Measurements from ENCODE around the gene C19orf47.
"Not testable (repeated sequence)": the region's sequence is repeated elsewhere in the genome, so short reads cannot be mapped to it uniquely, and the experiment has no call there.

C19orf47 gene

GRCh38 chr19:40376286-40376862, 28.2 kb upstream of the C19orf47 start:
- no peak for DNase-seq (ENCODE audit: low spot score)

DNA sequence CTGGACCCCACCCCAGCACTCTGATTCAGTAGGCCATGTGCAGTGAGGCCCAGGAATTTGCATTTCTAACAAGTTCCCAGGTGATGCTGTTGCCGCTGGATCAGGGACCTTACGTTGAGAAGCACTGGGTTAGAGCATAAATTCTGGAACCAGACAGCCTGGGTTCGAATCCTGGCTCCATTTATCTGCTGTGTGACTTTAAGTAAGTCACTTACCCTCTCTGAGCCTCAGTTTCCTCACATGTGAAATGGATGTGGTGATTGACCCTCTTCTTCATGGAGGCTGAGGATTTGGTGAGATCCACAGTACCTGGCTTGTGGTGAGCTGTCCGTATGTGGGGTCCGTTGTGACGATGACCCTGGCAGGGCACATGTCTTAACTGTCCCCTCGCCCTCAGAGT, 25.9 kb upstream of the C19orf47 start:
- DNase-seq (ENCODE audit: low spot score): no peak

DNA sequence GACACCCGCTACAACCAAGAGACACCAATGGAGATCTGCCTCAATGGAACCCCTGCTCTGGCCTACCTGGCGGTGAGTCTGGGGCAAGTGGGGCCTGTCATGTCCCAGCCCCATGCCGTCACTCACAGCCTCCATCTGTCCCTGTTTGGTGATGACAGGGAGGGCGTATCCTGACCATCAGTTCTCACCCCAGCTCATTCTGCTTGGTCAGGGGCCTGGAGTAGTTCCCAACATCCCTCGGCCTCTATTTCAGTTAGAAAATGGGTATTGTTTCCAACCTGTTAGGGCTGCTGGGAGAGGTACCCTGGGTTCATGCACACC, 23.6 kb upstream of the C19orf47 start:
- DNase-seq (ENCODE audit: low spot score): no peak

GRCh38 chr19:40370997-40371801, 23.0 kb upstream of the C19orf47 start:
- no peak for DNase-seq (ENCODE audit: low spot score)

DNA sequence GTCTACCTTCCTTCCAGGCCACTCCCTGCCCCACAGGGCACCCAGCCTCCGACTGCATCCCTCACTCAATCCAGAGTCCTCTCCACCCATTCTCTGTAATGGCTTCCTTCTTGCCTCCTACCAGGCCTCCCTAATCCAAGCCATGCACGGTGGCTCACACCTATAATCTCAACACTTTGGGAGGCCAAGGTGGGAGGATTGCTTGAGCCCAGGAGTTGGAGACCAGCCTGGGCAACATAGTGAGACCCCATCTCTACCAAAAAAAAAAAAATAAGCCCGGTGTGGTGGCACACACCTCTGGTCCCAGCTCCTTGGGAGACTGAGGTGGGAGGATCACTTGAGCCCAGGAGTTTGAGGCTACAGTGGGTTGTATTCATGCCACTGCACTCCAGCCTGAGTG, 22.1 kb upstream of the C19orf47 start:
- DNase-seq (ENCODE audit: low spot score): not testable (repeated sequence)

- no peak for DNase-seq (ENCODE audit: low spot score)
Observed at GRCh38 chr19:40369797-40370196, 21.6 kb upstream of the C19orf47 start.

- no peak for DNase-seq (ENCODE audit: low spot score)
Observed at GRCh38 chr19:40367577-40368434, 19.6 kb upstream of the C19orf47 start.

DNA sequence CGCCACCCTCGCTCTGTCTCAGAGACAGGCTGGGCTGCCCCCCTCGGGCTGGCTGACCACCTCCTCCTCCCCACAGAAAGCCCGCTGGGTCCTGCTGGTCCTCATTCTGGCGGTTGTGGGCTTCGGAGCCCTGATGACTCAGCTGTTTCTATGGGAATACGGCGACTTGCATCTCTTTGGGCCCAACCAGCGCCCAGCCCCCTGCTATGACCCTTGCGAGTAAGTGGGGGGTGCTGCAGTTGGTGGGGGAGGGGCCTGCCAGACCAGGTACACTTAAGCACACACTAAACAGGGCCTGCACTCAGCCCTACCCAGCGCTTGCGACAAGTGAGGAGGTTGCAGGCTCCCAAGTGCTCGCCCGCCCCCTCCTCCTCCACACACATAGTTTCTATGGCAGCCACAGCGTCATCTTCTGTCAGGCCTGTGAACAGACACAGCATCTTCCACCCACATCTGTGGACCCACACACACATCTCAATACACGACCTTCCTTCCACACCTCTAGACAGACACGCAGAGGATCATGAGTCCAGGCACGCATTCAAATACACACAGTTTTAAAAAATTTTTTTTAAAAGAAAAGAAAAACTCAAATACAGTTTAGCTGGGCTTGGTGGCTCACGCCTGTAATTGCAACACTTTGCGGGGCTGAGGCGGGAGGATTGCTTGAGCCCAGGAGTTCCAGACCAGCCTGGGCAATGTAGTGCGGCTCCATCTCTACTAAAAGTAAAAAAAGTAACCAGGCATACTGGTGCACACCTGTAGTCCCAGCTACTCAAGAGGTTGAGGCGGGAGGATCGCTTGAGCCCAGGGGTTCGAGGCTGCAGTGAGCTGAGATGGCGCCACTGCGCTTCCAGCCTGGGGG, 18.7 kb upstream of the C19orf47 start:
- no peak for DNase-seq (ENCODE audit: low spot score)

- no peak for DNase-seq (ENCODE audit: low spot score)
Observed at GRCh38 chr19:40365613-40366401, 17.6 kb upstream of the C19orf47 start.

- no peak for DNase-seq (ENCODE audit: low spot score)
Observed at GRCh38 chr19:40365010-40365409, 16.8 kb upstream of the C19orf47 start.

DNA sequence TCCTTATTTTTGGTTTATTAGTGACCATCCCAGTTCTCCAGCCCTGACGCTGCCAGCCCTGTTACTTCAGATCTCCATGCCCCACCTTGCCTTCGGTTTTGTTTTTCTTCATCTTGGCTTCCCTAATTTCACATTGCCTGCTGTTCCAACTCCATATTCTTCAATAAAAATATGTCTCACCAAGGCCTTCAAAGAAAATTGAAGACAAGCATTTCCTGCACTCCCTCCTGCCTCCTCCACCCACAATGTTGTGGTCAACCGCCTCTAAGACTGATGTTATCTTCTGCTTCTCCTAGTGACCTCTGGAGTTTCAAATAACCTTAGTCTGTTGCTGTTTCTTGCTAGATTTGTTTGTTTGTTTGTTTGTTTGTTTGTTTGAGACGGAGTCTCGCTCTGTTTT, 14.9 kb upstream of the C19orf47 start:
- DNase-seq (ENCODE audit: low spot score): no peak

GRCh38 chr19:40362160-40362559, 14.0 kb upstream of the C19orf47 start:
- no peak for DNase-seq (ENCODE audit: low spot score)

DNA sequence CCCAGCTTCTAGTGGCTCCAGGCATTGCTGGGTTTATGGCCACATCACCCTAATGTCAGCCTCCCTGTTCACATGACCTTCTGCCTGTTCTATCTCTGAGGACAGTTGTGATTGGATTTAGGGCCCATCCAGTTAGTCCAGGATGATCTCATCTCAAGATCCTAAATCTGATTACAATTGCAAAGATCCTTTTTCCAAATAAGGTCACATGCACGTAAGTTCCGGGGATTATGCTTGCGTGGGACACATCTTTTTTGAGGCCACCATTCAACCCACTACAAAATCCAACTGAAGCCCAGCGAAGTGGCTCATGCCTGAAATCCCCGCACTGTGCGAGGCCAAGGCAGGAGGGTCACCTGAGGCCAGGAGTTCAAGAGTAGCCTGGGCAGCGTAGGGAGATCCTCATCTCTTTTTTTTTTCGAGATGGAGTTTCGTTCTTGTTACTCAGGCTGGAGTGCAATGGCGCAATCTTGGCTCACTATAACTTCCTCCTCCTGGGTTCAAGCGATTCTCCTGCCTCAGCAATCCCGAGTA, 12.6 kb upstream of the C19orf47 start:
- DNase-seq (ENCODE audit: low spot score): no peak

GRCh38 chr19:40360020-40360707, 12.0 kb upstream of the C19orf47 start:
- DNase-seq (ENCODE audit: low spot score): no peak

DNA sequence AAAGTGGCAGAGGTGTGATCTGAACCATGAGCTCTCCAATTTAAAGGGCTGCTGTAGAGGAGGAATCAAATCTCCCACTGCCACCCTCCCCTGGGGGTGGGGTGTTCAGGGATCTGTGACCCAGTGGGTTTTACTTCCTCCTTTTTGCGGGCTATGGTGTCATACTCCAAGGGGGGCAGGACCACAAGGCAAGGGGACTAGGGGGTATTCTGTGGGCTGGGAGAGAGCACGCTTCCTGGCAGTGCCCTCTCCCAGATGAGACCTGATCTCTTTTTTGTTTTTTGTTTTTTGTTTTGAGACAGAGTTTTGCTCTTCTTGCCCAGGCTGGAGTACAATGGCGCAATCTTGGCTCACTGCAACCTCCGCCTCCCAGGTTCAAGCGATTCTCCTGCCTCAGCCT, 10.6 kb upstream of the C19orf47 start:
- no peak for DNase-seq (ENCODE audit: low spot score)

GRCh38 chr19:40357640-40358039, 9.4 kb upstream of the C19orf47 start:
- no peak for DNase-seq (ENCODE audit: low spot score)

GRCh38 chr19:40356681-40357595, 8.7 kb upstream of the C19orf47 start:
- no peak for DNase-seq (ENCODE audit: low spot score)

DNA sequence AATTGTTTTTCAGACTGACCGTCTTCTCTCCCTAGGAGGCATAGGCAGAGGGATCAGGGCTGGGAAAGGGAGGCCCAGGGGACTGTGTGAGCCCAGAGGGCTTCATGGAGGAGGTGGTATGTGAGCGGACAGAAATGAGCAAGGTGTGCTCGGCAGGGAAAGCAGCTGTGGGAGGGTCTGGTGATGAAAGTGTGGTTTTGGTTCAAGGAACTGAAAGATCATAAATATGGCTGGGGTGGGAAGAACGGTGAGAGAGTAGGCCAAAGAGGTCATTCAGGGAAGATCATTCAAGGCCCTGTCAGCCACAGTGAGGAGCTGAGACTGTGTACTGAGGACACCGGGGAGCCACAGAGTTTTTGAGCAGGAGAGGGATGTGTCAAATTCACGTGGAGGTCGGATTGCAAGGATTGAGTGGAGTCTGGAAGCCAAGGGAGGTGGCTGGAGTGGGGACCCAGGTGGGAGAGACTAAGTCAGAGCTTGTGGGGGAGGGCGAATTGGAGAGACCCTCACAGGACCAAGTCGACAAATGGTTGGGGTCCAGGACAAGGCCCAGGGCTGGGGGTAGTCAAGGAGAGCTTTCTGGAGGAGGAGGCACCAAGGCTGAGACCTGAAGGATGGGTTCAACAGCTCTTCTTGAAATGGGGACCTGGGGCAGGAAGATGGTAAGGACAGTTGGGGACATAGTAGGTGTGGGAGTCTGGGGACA, 7.9 kb upstream of the C19orf47 start:
- DNase-seq (ENCODE audit: low spot score): no peak

All from CD4-positive, alpha-beta T cell treated with Interleukin-6 at 100 ng/mL for 8 hours (primary cell).